Esophagus muscularis mucosa (tissue), 4 donors: ENCODE results near the gene FAM3B. TPM values are rescaled to one million over a fixed set of nuclear protein-coding genes. Genes with fewer than 3 reads are reported as not detected.

Source experiments
- DNase-seq: peaks from one replicate; pipeline ENCODE4 v3.0.0-alpha.2; 2017; ENCODE audit errors: extremely low spot score
- H3K27ac ChIP-seq, 4 donors: fragments of 200-600 bp; sonication (generic); replicated peaks in 1 of 4; 1 replicate in 3 of 4; 2 replicates in 1 of 4; pipeline ENCODE4 v1.5.1; 2016 to 2019; ENCODE audit warnings: mild to moderate bottlenecking in 1 of 4
- H3K27me3 ChIP-seq, 4 donors: fragments of 200-600 bp; sonication (generic); one replicate each; pipeline versions ENCODE4 v1.5.1 to v1.6.0; 2016 to 2019
- H3K36me3 ChIP-seq, 4 donors: fragments of 200-600 bp; sonication (generic); one replicate each; pipeline ENCODE4 v1.5.1; 2016 to 2019
- H3K4me1 ChIP-seq, 4 donors: fragments of 200-600 bp; sonication (generic); one replicate each; pipeline ENCODE4 v1.5.1; 2016 to 2019
- H3K4me3 ChIP-seq, 4 donors: fragments of 200-600 bp; sonication (generic); 1 replicate in 2 of 4; 2 replicates in 2 of 4; pipeline ENCODE4 v1.5.1; 2016 to 2019; ENCODE audit warnings: mild to moderate bottlenecking in 4 of 4, moderate library complexity in 1 of 4
- H3K9me3 ChIP-seq, 4 donors: fragments of 200-600 bp; sonication (generic); 1 replicate in 3 of 4; 2 replicates in 1 of 4; pipeline ENCODE4 v1.5.1; 2016 to 2019
- EP300 ChIP-seq: sonication (generic); formaldehyde crosslinking; IDR thresholded peaks from one replicate; pipeline ENCODE4 v1.6.1; 2017; ENCODE audit warnings: antibody characterized with exemption
- POLR2A ChIP-seq: fragments of 450-650 bp; IDR thresholded peaks from one replicate; pipeline ENCODE4 v1.6.1; 2017; ENCODE audit warnings: antibody characterized with exemption, moderate library complexity, mild to moderate bottlenecking, low read depth
- POLR2AphosphoS5 ChIP-seq, 2 donors: sonication (generic); formaldehyde crosslinking; IDR thresholded peaks; one replicate each; pipeline ENCODE4 v1.6.1; 2017; ENCODE audit warnings: antibody characterized with exemption in 2 of 2
- WGBS: methylation state at CpG from one replicate; pipeline ENCODE4 v1.1.5; 2018; 5-methylcytosine and 5-hydroxymethylcytosine counted together
- intact Hi-C: fragments of 100-400 bp; cut with DNase I; formaldehyde crosslinking; loops from one replicate; pipeline ENCODE4 v1.15.1; 2023
- total RNA-seq, 4 donors: library from RNA; depleted of rRNA; stranded (reverse); fragments of >200 nt; gene quantifications; one replicate each; pipeline versions ENCODE4 v1.1.0 to v1.2.1, GENCODE V29; 2016
- TF ChIP-seq, protein P1 (sequence below), 3 experiments: fragments of 200-600 bp in 2 of 3; fragments of 450-650 bp in 1 of 3; sonication (generic) in 2 of 3; IDR thresholded peaks; one replicate each; pipeline ENCODE4 v1.5.1; 2017 to 2019; ENCODE audit warnings: antibody characterized with exemption in 3 of 3, mild to moderate bottlenecking in 2 of 3, moderate library complexity in 1 of 3

The FAM3B gene
- total RNA-seq, 4 donors from 2014 or later, result 0.45 TPM; not detected in 3

DNA sequence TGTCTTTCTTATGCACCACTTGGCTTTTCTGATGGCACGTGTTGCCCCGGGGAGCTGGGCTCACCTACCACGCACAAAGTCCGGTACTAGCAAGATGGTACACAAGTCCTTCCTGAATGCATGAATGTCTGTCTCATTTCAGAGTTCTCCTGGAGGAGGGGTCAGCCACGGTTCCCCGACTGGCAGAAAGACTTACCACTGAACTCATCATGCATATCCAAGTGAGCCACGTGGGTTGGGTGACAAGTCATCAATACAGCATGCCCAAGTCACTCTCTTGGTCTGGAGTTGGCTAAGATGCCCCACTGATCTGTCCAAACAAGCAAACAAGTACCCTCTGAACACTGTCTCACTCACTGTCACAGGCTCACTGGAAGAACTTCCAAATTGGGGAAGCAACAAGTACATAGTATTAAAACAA is 80.9 kb downstream of the FAM3B start:
- no peak overlapping the region for H3K27ac ChIP-seq
- TF ChIP-seq POLR2AphosphoS5 (IDR thresholded peaks at IDR 0.05) (no peak), EP300 (no peak), POLR2A (no peak)
- TF ChIP-seq, protein P1, sequence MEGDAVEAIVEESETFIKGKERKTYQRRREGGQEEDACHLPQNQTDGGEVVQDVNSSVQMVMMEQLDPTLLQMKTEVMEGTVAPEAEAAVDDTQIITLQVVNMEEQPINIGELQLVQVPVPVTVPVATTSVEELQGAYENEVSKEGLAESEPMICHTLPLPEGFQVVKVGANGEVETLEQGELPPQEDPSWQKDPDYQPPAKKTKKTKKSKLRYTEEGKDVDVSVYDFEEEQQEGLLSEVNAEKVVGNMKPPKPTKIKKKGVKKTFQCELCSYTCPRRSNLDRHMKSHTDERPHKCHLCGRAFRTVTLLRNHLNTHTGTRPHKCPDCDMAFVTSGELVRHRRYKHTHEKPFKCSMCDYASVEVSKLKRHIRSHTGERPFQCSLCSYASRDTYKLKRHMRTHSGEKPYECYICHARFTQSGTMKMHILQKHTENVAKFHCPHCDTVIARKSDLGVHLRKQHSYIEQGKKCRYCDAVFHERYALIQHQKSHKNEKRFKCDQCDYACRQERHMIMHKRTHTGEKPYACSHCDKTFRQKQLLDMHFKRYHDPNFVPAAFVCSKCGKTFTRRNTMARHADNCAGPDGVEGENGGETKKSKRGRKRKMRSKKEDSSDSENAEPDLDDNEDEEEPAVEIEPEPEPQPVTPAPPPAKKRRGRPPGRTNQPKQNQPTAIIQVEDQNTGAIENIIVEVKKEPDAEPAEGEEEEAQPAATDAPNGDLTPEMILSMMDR (IDR thresholded peaks at IDR 0.05), result no peak
- WGBS, result 84% methylated on average over 4 of the region's 7 CpGs
- H3K4me3 ChIP-seq, result no peak overlapping the region
- no peaks in the 10 kb centered on the region for H3K9me3 ChIP-seq
- H3K27me3 ChIP-seq, result peaks cover 0 to 5% (median 0%) of the 10 kb centered on the region in 4 donors
- H3K36me3 ChIP-seq, result peaks cover 0 to 70% (median 42%) of the 10 kb centered on the region in 4 donors
- intact Hi-C loops, result loop anchor here (10.0 kb wide), 1 partner anchor 103 kb away; no protein-coding TSS in a partner anchor
- no peaks in the 10 kb centered on the region for H3K4me1 ChIP-seq
- DNase-seq, result no peak

DNA sequence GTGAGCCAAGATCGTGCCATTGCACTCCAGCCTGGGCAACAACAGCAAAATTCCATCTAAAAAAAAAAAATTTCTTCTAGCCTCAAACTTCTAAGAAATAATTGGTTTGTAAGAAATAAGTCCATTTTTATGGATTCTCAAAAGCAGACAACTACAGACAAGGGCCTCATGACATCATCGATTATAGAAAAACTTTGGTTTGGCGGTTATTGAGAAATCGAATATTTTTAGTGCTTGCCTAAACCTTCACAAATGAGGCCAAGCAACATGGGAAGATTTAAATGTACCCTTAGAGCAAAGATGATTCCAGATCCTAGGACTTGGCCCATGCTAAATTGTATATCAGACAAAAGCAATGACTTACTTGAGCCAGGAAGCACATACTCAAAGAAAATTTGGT is 81.7 kb downstream of the FAM3B start:
- intact Hi-C loops, result loop anchor here (10.0 kb wide), 1 partner anchor 103 kb away; no protein-coding TSS in a partner anchor
- no peaks in the 10 kb centered on the region for H3K4me1 ChIP-seq
- peaks cover 0 to 5% (median 0%) of the 10 kb centered on the region in 4 donors for H3K27me3 ChIP-seq
- DNase-seq, result no peak
- H3K36me3 ChIP-seq, result peaks cover 0 to 78% (median 47%) of the 10 kb centered on the region in 4 donors
- 97% methylated on average over 4 of the region's 4 CpGs for WGBS
- H3K4me3 ChIP-seq, result no peak overlapping the region
- H3K27ac ChIP-seq, result no peak overlapping the region
- no peaks in the 10 kb centered on the region for H3K9me3 ChIP-seq
- TF ChIP-seq POLR2AphosphoS5 (IDR thresholded peaks at IDR 0.05) (no peak), EP300 (no peak), POLR2A (no peak)
- TF ChIP-seq, protein P1 (IDR thresholded peaks at IDR 0.05), result no peak

DNA sequence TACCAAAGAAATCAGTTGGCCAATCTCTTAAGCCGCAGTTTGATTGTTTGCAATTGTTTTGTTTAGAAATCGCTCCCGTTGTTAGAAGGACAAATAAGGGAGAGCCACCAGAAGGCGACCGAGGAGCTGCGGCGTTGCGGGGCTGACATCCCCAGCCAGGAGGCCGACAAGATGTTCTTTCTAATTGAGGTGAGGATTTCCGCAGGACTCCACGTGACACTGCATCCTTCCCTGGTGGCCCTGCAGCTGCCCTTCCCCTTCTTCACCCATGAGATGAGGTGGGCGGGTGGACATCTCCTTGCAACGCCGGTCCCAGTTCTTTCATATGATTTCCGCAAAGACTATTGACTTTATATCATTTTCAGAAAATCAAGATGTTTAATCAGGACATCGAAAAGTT is 82.2 kb downstream of the FAM3B start:
- Histone ChIP-seq H3K27me3 (peaks cover 0 to 3% (median 0%) of the 10 kb centered on the region in 4 donors), H3K36me3 (peaks cover 0 to 83% (median 49%) of the 10 kb centered on the region in 4 donors), H3K9me3 (no peaks in the 10 kb centered on the region), H3K27ac (no peak overlapping the region), H3K4me1 (no peaks in the 10 kb centered on the region), H3K4me3 (no peak overlapping the region)
- TF ChIP-seq POLR2AphosphoS5 (IDR thresholded peaks at IDR 0.05) (no peak), EP300 (no peak), POLR2A (no peak)
- TF ChIP-seq, protein P1 (IDR thresholded peaks at IDR 0.05), result no peak
- DNase-seq, result no peak
- WGBS, result 91% methylated on average over 16 of the region's 16 CpGs
- intact Hi-C loops, result loop anchor here (10.0 kb wide), 1 partner anchor 104 kb away; no protein-coding TSS in a partner anchor

DNA sequence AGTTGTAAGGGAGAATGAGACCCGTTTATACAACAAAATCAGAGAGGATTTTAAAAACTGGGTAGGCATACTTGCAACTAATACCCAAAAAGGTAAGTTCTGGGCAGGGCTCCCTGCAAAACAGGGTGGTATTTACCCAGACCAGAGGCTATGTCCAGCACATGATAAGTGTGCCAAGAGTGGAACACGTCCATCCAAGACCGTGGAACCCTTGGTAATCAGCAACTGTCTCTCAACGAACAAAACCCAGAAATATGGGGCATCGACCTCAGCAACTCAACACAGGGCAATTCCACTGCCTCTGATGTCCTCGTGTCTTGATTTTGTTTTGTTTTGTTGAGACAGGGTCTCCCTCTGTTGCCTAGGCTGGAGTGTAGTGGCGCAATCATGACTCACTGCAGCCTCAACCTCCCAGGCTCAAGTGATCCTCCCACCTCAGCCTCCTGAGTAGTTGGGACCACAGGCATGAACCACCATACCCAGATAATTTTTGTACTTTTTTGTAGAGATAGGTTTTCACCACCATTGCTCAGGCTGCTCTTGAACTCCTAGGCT is 82.7 kb downstream of the FAM3B start:
- Histone ChIP-seq H3K4me3 (no peak overlapping the region), H3K4me1 (no peaks in the 10 kb centered on the region), H3K27ac (no peak overlapping the region), H3K36me3 (peaks cover 0 to 88% (median 51%) of the 10 kb centered on the region in 4 donors), H3K9me3 (no peaks in the 10 kb centered on the region), H3K27me3 (no peaks in the 10 kb centered on the region)
- no peak for DNase-seq
- 89% methylated on average over 7 of the region's 7 CpGs for WGBS
- intact Hi-C loops, result loop anchor here (10.0 kb wide), 1 partner anchor 105 kb away; no protein-coding TSS in a partner anchor
- TF ChIP-seq POLR2AphosphoS5 (IDR thresholded peaks at IDR 0.05), result no peak
- TF ChIP-seq, protein P1 (IDR thresholded peaks at IDR 0.05), result no peak
- no peak for TF ChIP-seq EP300
- TF ChIP-seq POLR2A, result no peak
